ENCODE measurements around the gene SERPINA12. TPM values are rescaled to one million over a fixed set of nuclear protein-coding genes. Genes with fewer than 3 reads are reported as not detected.

SERPINA12 gene
- total RNA-seq, 4 donors from 2014 or later, result not detected

DNA sequence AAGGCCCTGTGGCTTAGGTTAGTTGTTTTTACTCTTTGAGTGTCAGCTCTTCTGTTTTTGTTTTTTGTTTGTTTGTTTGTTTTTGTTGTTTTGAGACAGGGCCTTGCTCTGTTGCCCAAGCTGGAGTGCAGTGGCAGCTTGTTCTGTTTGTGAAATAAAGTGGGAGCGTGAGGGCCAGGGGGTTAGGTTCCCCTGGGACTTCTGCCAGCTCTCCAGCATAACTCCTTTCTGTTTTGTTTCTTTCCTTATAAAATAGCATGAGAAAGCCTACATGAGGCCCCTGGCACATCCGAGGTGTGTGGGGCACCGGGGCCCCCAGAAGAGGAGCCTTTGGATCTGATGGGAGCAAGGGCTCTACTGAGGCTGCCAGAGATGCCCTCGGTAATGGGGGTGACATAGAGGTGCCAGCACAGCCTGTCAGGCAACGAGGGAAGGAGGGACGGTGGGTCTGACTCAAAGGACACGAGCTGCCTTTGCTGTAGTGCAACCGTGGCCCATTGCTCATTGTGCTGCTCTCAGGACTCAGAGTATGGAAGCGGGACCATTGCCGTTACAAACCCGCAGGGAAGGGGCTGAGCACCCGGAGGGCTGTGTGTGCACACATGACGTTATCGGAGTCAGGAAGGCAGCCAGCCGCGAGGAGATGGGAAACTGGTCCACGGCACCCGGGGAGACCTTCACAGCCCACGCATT lies 47.6 kb downstream of the SERPINA12 start:
- H3K27me3 ChIP-seq, result peaks cover 3% of the 10 kb centered on the region
- H3K4me1 ChIP-seq, result no peaks in the 10 kb centered on the region
- DNase-seq, result no peak
- intact Hi-C loops (cut with DNase I; ENCODE audit: low total_unique reads) (no loop called here), in situ Hi-C loops (cut with MboI; ENCODE audit: low pct_ligation_motif_present in 1 of 4, low pct_unique_long_range_greater_than_20kb in 1 of 4, low sequenced_read_pairs in 3 of 4) (no loop called here)
- no peaks in the 10 kb centered on the region for H3K36me3 ChIP-seq
- no peak overlapping the region for H3K4me3 ChIP-seq
- 85 to 92% methylated on average over 10 to 19 of the region's 19 CpGs for WGBS, 2 donors (ENCODE audit: low coverage in 1 of 2)
- H3K27ac ChIP-seq, result no peak overlapping the region
- TF ChIP-seq EP300 (IDR thresholded peaks at IDR 0.05; ENCODE audit: low read depth) (no peak), POLR2A (IDR thresholded peaks at IDR 0.05) (no peak), POLR2AphosphoS5 (IDR thresholded peaks at IDR 0.05) (no peak)
- TF ChIP-seq, protein P1, sequence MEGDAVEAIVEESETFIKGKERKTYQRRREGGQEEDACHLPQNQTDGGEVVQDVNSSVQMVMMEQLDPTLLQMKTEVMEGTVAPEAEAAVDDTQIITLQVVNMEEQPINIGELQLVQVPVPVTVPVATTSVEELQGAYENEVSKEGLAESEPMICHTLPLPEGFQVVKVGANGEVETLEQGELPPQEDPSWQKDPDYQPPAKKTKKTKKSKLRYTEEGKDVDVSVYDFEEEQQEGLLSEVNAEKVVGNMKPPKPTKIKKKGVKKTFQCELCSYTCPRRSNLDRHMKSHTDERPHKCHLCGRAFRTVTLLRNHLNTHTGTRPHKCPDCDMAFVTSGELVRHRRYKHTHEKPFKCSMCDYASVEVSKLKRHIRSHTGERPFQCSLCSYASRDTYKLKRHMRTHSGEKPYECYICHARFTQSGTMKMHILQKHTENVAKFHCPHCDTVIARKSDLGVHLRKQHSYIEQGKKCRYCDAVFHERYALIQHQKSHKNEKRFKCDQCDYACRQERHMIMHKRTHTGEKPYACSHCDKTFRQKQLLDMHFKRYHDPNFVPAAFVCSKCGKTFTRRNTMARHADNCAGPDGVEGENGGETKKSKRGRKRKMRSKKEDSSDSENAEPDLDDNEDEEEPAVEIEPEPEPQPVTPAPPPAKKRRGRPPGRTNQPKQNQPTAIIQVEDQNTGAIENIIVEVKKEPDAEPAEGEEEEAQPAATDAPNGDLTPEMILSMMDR (IDR thresholded peaks at IDR 0.05), result no peak
- H3K9me3 ChIP-seq, result no peaks in the 10 kb centered on the region

DNA sequence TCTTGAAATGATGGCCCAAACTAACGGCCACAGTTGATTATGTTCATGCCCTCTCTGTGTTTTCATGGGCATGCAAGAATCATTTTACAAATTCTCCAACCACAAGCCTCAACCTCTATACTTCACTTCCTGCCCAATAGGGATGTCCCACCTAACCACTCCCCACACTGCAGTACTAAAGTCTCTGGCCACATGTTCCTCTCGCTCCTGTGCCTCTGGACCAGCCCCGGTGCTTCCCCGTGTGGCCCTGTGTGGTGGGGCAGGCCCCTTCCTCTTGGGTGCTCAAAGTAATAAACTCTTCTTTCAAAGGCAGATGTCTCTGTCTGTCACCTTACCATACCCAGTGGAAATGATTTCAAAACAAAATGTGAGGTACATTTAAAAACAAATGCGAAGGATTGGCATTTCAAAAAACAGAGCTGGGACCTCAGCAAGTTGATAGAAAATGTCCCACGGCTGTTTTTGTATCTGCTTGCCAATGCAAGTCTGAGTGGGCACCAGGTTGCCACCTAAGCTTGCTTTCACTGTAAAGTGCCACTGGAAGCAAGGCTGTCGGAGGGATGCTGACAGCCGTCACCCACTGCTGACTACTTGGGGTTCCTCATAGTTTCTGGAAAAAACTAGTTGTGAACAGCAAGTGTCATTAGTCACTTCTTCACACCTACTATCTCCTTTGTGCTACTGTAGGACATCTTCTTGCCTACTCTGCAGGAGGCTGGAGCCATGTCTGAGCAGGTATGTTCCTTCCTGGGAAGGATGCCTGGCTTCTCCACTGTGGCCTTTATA lies 48.4 kb downstream of the SERPINA12 start:
- in situ Hi-C loops (cut with MboI; ENCODE audit: low pct_ligation_motif_present in 1 of 4, low pct_unique_long_range_greater_than_20kb in 1 of 4, low sequenced_read_pairs in 3 of 4) (no loop called here), intact Hi-C loops (cut with DNase I; ENCODE audit: low total_unique reads) (no loop called here)
- DNase-seq, result no peak
- TF ChIP-seq POLR2A (IDR thresholded peaks at IDR 0.05) (no peak), POLR2AphosphoS5 (IDR thresholded peaks at IDR 0.05) (no peak), EP300 (IDR thresholded peaks at IDR 0.05; ENCODE audit: low read depth) (no peak)
- TF ChIP-seq, protein P1 (IDR thresholded peaks at IDR 0.05), result no peak
- no peak overlapping the region for H3K27ac ChIP-seq
- H3K9me3 ChIP-seq, result no peaks in the 10 kb centered on the region
- H3K4me1 ChIP-seq, result no peaks in the 10 kb centered on the region
- H3K36me3 ChIP-seq, result no peaks in the 10 kb centered on the region
- peaks cover 3% of the 10 kb centered on the region for H3K27me3 ChIP-seq
- H3K4me3 ChIP-seq, result no peak overlapping the region
- 61 to 73% methylated on average over 4 to 8 of the region's 8 CpGs for WGBS, 2 donors (ENCODE audit: low coverage in 1 of 2)

DNA sequence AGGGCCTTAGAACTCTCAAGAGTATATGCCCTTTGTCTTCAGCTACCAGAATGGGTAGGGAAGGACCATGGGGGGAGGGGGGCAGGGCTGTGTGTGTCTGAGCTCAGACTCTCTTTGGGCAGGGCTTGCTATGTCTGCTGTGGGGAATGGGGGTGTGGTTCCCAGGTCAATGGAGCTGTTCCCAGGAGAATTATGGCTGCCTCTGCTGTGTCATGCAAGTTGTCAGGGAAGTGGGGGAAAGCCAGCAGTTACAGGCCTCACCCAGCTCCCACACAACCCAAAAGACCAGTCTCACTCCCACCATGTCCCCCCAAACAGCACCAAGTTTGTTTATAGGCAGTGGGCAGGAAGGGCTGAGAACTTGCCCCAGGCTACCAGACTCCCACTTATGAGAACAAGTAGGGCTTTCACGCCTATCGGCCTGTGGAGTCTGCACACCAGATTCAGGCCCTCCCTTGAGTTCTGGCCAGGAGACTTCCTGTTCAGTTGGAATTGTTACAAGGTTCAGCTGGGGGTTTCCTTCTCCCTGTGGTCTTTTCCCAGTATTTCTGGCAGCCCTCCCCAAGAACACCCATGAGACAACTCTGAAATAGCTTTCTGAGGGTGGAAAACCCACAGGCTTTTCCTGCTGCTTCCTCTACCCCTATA lies 50.6 kb downstream of the SERPINA12 start:
- Histone ChIP-seq H3K9me3 (no peaks in the 10 kb centered on the region), H3K27me3 (peaks cover 7% of the 10 kb centered on the region), H3K36me3 (no peaks in the 10 kb centered on the region), H3K27ac (no peak overlapping the region), H3K4me1 (no peaks in the 10 kb centered on the region), H3K4me3 (no peak overlapping the region)
- intact Hi-C loops (cut with DNase I; ENCODE audit: low total_unique reads) (no loop called here), in situ Hi-C loops (cut with MboI; ENCODE audit: low pct_ligation_motif_present in 1 of 4, low pct_unique_long_range_greater_than_20kb in 1 of 4, low sequenced_read_pairs in 3 of 4) (no loop called here)
- 52% methylated on average over 2 of the region's 2 CpGs; no CpG with 5 or more reads in 1 of the 2 donors for WGBS, 2 donors (ENCODE audit: low coverage in 1 of 2)
- TF ChIP-seq, protein P1 (IDR thresholded peaks at IDR 0.05), result no peak
- TF ChIP-seq EP300 (IDR thresholded peaks at IDR 0.05; ENCODE audit: low read depth) (no peak), POLR2A (IDR thresholded peaks at IDR 0.05) (no peak), POLR2AphosphoS5 (IDR thresholded peaks at IDR 0.05) (no peak)
- DNase-seq, result no peak

DNA sequence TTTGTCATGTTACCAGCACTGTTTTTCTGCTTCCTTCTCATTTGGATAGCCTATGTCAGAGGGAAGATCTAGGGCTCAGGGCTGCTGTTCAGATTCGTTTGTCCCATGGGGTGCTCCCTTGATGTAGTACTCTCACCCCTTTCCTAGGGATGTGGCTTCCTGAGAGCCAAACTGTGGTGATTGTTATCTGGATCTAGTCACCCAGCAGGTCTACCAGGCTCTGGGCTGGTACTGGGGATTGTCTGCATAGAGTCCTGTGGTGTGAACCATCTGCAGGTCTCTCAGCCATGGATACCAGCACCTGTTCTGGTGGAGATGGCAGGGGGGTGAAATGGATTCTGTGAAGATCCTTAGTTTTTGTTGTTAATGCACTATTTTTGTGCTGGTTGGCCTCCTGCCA lies 51.2 kb downstream of the SERPINA12 start:
- Histone ChIP-seq H3K4me3 (no peak overlapping the region), H3K4me1 (no peaks in the 10 kb centered on the region), H3K9me3 (no peaks in the 10 kb centered on the region), H3K27me3 (peaks cover 7% of the 10 kb centered on the region), H3K36me3 (no peaks in the 10 kb centered on the region), H3K27ac (no peak overlapping the region)
- DNase-seq, result no peak
- 76% methylated on average over 1 of the region's 1 CpG; no CpG with 5 or more reads in 1 of the 2 donors for WGBS, 2 donors (ENCODE audit: low coverage in 1 of 2)
- in situ Hi-C loops (cut with MboI; ENCODE audit: low pct_ligation_motif_present in 1 of 4, low pct_unique_long_range_greater_than_20kb in 1 of 4, low sequenced_read_pairs in 3 of 4), result no loop called here
- intact Hi-C loops (cut with DNase I; ENCODE audit: low total_unique reads), result no loop called here
- no peak for TF ChIP-seq EP300 (IDR thresholded peaks at IDR 0.05; ENCODE audit: low read depth)
- no peak for TF ChIP-seq POLR2A (IDR thresholded peaks at IDR 0.05)
- no peak for TF ChIP-seq POLR2AphosphoS5 (IDR thresholded peaks at IDR 0.05)
- TF ChIP-seq, protein P1 (IDR thresholded peaks at IDR 0.05), result no peak

Measured in transverse colon (tissue), 4 donors.